Islet of Langerhans (tissue), 1 donor: ENCODE data around the gene NINJ2.

Source experiments
- FAIRE-seq: peaks from one replicate; lab custom pipeline; 2011; peaks lifted over from hg19 to GRCh38; lab: Jason Lieb, UNC

The NINJ2 gene

GRCh38 chr12:527729-528128 is 135.5 kb downstream of the NINJ2 start:
- no peak for FAIRE-seq

- FAIRE-seq: no peak
Observed at GRCh38 chr12:527241-527640, 136.0 kb downstream of the NINJ2 start.

- FAIRE-seq: no peak
Observed at GRCh38 chr12:526089-526488, 137.2 kb downstream of the NINJ2 start.

GRCh38 chr12:524167-524951 is 138.9 kb downstream of the NINJ2 start:
- FAIRE-seq: no peak

- FAIRE-seq: no peak
Observed at GRCh38 chr12:522692-523378, 140.4 kb downstream of the NINJ2 start.

- no peak for FAIRE-seq
Observed at GRCh38 chr12:520119-520518, 143.1 kb downstream of the NINJ2 start.

- no peak for FAIRE-seq
Observed at GRCh38 chr12:517538-517937, 145.7 kb downstream of the NINJ2 start.
